ENCODE data around the gene USP4. TPM values are rescaled to one million over a fixed set of nuclear protein-coding genes. Genes with fewer than 3 reads are reported as not detected.

The USP4 gene
- total and polyA plus RNA-seq, 2 of the 13 experiments (the other 11 are each of a cell fraction or from before 2014, with no cell fraction given), result 9.2 to 20.8 TPM

- TF ChIP-seq FOXK2 (IDR thresholded peaks at IDR 0.05), result no peak
- peak; percentile 51; the same call in 1 of the 2 replicates for TF ChIP-seq DPF2 (CRISPR knock-in tag; IDR thresholded peaks at IDR 0.05; ENCODE audit: borderline replicate concordance, low read depth)
- no peak; the same call in 1 of the 2 replicates for TF ChIP-seq KAT7 (CRISPR knock-in tag; IDR thresholded peaks at IDR 0.05; ENCODE audit: borderline replicate concordance)
- TF ChIP-seq MATR3 (CRISPR knock-in tag; IDR thresholded peaks at IDR 0.05), result no peak
- TF ChIP-seq ELF4 (CRISPR knock-in tag; IDR thresholded peaks at IDR 0.05; ENCODE audit: borderline replicate concordance), result peak; percentile 92
- TF ChIP-seq CSRNP2 (CRISPR knock-in tag; conservative IDR thresholded peaks at IDR 0.05; ENCODE audit: low read depth), result peak; percentile 78
- peak; percentile 97 for TF ChIP-seq MAX (IDR thresholded peaks at IDR 0.05)
- peak; percentile 99 for TF ChIP-seq ZNF678 (CRISPR knock-in tag; IDR thresholded peaks at IDR 0.05)
- TF ChIP-seq PAXIP1 (CRISPR knock-in tag; conservative IDR thresholded peaks at IDR 0.05), result peak; percentile 79
- TF ChIP-seq ARNT (IDR thresholded peaks at IDR 0.05), result no peak
- peak; percentile 88 for TF ChIP-seq IRF2 (CRISPR knock-in tag; IDR thresholded peaks at IDR 0.05)
- TF ChIP-seq ZFP37 (CRISPR knock-in tag; IDR thresholded peaks at IDR 0.05; ENCODE audit: borderline replicate concordance), result peak; percentile 70; the same call in 1 of the 2 replicates
- peak; percentile 99 for TF ChIP-seq ZNF510 (CRISPR knock-in tag; IDR thresholded peaks at IDR 0.05; ENCODE audit: low read depth)
- peak; percentile 97 for TF ChIP-seq ARNT2 (CRISPR knock-in tag; IDR thresholded peaks at IDR 0.05; ENCODE audit: low read depth)
- peak; percentile 57; the same call in 1 of the 2 replicates for TF ChIP-seq RXRA (CRISPR knock-in tag; IDR thresholded peaks at IDR 0.05)
- peak; percentile 81 for TF ChIP-seq ARID5B (CRISPR knock-in tag; IDR thresholded peaks at IDR 0.05)
- peak; percentile 96 for TF ChIP-seq PRMT3 (CRISPR knock-in tag; IDR thresholded peaks at IDR 0.05; ENCODE audit: borderline replicate concordance, low read depth)
- TF ChIP-seq ATF2 (CRISPR knock-in tag; IDR thresholded peaks at IDR 0.05), result no peak
- peak; percentile 99 for TF ChIP-seq ZNF709 (CRISPR knock-in tag; IDR thresholded peaks at IDR 0.05)
These were observed at the start of gene USP4 (continued) for GRCh38 chr3:49339941-49340800.

Measured in HepG2 (cell line).